Transverse colon (tissue), 3 donors: Measurements from ENCODE around the gene NUP214.

ENCODE experiments used
- EP300 ChIP-seq: sonication (generic); formaldehyde crosslinking; IDR thresholded peaks from one replicate; pipeline ENCODE4 v1.6.1; 2017; ENCODE audit warnings: antibody characterized with exemption, low read depth
- POLR2A ChIP-seq: fragments of 450-650 bp; IDR thresholded peaks from one replicate; pipeline ENCODE4 v1.6.1; 2016; ENCODE audit warnings: antibody characterized with exemption, mild to moderate bottlenecking, moderate library complexity
- TF ChIP-seq, protein P1 (sequence below), 5 experiments: fragments of 200-600 bp in 3 of 5; fragments of 450-650 bp in 2 of 5; sonication (generic) in 3 of 5; IDR thresholded peaks; 1 replicate in 2 of 5; 2 replicates in 3 of 5; pipeline ENCODE4 v1.5.1; 2016 to 2017; ENCODE audit warnings: antibody characterized with exemption in 5 of 5, inconsistent platforms in 3 of 5, mild to moderate bottlenecking in 2 of 5, moderate library complexity in 1 of 5

DNA sequence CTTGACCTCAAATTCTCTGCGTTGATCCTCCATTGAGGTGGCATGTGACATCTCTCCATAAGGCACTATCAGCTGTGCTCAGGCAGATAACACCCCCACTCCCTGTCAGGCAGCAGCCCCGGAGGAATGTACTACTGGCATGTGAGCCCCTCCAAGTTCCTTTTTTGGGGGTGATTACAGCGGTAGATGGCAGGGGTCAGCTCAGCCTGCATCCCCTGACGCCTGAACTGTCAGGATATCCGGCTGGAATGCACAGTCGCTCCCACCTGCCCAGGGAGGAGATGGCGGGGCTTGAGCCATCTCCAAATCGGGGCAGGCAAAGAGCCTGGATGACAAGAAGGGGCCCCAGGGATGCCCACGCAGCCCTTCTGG lies 110.1 kb downstream of the NUP214 start:
- no peak for TF ChIP-seq POLR2A
- TF ChIP-seq, protein P1, sequence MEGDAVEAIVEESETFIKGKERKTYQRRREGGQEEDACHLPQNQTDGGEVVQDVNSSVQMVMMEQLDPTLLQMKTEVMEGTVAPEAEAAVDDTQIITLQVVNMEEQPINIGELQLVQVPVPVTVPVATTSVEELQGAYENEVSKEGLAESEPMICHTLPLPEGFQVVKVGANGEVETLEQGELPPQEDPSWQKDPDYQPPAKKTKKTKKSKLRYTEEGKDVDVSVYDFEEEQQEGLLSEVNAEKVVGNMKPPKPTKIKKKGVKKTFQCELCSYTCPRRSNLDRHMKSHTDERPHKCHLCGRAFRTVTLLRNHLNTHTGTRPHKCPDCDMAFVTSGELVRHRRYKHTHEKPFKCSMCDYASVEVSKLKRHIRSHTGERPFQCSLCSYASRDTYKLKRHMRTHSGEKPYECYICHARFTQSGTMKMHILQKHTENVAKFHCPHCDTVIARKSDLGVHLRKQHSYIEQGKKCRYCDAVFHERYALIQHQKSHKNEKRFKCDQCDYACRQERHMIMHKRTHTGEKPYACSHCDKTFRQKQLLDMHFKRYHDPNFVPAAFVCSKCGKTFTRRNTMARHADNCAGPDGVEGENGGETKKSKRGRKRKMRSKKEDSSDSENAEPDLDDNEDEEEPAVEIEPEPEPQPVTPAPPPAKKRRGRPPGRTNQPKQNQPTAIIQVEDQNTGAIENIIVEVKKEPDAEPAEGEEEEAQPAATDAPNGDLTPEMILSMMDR (IDR thresholded peaks at IDR 0.05), result no peak
- TF ChIP-seq EP300, result no peak
